RWPE1 (cell line): ENCODE measurements around the gene ANKMY1.

Source experiments
- CTCF ChIA-PET: fragments of 350-600 bp; sonication (Branson Sonifier 250); formaldehyde crosslinking; extraction: SDS; loops from one replicate; lab custom pipeline; 2021; lab: Yijun Ruan, JAX
- POLR2A ChIA-PET: fragments of 400-600 bp; formaldehyde crosslinking; extraction: SDS; loops from one replicate; lab custom pipeline; 2020; ENCODE audit warnings: antibody characterized with exemption; ENCODE audit not compliant: low non-redundant PET; lab: Yijun Ruan, JAX
- DNase-seq: peaks from one replicate; pipeline ENCODE4 v3.0.0; 2012; ENCODE audit warnings: low spot score
- H3K27ac ChIP-seq: fragments of 450-650 bp; 2 replicates; pipeline ENCODE4 v1.5.1; 2017
- TF ChIP-seq, protein P1 (sequence below): fragments of 450-650 bp; conservative IDR thresholded peaks from 2 replicates; pipeline ENCODE4 v1.5.1; 2017; ENCODE audit warnings: low read depth, mild to moderate bottlenecking

ANKMY1 gene

DNA sequence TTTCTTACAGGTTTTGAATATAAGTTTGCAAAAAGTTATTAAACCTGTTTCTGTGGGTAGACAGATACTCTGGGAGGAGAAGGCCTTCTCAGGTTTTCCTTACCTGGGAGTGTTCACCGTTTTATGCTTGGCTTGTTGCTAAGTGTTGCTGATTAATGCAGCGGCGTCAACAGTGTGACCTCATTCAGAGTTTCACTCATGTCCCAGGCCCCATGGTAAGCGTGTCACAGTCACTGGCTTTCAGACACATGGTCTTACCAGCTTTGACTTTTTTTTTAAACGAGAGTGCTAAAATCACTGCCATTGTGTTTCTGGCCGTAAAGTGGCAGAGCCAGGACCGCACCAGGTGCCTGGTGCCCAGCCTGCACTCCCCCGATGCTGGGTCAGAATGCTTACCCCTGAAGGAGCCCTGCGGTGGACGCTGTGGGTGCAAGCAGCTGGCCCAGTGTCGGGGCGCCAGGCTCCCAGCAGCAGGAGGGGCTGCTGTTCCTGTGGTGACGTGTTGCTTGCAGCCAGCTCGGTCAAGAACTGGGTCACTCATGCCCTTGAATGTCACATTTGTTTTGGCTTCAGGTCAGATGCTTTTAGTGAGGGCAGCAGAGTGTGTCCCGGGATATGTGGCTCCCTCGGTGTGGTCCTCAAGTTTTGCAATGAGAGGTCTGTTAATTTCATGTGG is 32.2 kb upstream of the ANKMY1 start:
- DNase-seq, result no peak
- POLR2A ChIA-PET, result no interaction called here
- H3K27ac ChIP-seq, result no peak overlapping the region
- CTCF ChIA-PET, result interaction anchor here (0.6 kb wide), 2 partner anchors 26 to 477 kb away, joined by 3 to 4 read pairs; no protein-coding TSS in a partner anchor
- TF ChIP-seq, protein P1, sequence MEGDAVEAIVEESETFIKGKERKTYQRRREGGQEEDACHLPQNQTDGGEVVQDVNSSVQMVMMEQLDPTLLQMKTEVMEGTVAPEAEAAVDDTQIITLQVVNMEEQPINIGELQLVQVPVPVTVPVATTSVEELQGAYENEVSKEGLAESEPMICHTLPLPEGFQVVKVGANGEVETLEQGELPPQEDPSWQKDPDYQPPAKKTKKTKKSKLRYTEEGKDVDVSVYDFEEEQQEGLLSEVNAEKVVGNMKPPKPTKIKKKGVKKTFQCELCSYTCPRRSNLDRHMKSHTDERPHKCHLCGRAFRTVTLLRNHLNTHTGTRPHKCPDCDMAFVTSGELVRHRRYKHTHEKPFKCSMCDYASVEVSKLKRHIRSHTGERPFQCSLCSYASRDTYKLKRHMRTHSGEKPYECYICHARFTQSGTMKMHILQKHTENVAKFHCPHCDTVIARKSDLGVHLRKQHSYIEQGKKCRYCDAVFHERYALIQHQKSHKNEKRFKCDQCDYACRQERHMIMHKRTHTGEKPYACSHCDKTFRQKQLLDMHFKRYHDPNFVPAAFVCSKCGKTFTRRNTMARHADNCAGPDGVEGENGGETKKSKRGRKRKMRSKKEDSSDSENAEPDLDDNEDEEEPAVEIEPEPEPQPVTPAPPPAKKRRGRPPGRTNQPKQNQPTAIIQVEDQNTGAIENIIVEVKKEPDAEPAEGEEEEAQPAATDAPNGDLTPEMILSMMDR, result no peak

DNA sequence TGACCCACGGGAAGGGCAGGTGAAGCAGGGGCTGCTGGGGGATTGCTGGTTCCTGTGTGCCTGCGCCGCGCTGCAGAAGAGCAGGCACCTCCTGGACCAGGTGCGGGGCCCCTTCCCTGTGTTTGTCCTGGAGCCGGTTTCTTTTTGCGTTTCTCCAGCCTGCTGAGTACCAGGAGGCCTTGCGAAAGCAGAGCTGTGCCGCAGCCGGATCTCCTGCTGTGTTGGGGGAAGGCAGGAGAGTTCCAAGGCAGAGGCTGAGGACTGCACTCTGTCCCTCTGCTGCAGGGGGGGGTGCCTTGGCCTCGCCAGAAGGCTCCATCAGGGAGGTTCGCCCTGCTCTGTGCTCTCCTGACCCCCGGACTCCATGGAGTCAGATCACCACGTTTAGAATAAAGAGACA is 31.6 kb upstream of the ANKMY1 start:
- CTCF ChIA-PET, result interaction anchor here (0.6 kb wide), 2 partner anchors 26 to 477 kb away, joined by 3 to 4 read pairs; no protein-coding TSS in a partner anchor
- TF ChIP-seq, protein P1, result no peak
- H3K27ac ChIP-seq, result peak overlapping the region; percentile 10; the same call in 1 of the 2 replicates
- DNase-seq, result no peak
- POLR2A ChIA-PET, result interaction anchor here (0.7 kb wide), 1 partner anchor 21 kb away, joined by 3 read pairs; no protein-coding TSS in a partner anchor

DNA sequence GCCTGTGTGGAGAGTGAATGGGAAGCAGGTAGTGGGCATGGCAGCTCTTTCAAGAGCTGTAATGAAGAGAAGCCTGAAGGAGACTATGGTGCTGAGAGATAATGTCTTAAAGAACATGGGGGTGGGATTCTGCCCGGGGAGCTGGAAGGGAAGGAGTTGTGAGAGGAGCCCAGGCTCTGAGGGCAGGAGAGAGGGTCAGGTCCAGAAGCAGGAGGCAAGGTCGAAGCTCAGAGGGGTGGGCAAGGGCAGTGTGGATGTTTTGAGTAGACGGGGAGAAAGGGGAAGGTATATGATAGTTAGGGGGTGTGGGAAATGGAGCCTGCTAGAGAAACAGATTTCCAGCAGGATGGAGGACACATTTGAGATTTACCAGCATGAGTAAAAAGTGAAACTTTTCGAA is 30.9 kb upstream of the ANKMY1 start:
- POLR2A ChIA-PET, result interaction anchor here (0.7 kb wide), 1 partner anchor 22 kb away, joined by 3 read pairs; no protein-coding TSS in a partner anchor
- no peak overlapping the region; the same call in 1 of the 2 replicates for H3K27ac ChIP-seq
- no peak for DNase-seq
- TF ChIP-seq, protein P1, result no peak
- CTCF ChIA-PET, result interaction anchor here (0.6 kb wide), 1 partner anchor 13 kb away, joined by 3 read pairs; no protein-coding TSS in a partner anchor

DNA sequence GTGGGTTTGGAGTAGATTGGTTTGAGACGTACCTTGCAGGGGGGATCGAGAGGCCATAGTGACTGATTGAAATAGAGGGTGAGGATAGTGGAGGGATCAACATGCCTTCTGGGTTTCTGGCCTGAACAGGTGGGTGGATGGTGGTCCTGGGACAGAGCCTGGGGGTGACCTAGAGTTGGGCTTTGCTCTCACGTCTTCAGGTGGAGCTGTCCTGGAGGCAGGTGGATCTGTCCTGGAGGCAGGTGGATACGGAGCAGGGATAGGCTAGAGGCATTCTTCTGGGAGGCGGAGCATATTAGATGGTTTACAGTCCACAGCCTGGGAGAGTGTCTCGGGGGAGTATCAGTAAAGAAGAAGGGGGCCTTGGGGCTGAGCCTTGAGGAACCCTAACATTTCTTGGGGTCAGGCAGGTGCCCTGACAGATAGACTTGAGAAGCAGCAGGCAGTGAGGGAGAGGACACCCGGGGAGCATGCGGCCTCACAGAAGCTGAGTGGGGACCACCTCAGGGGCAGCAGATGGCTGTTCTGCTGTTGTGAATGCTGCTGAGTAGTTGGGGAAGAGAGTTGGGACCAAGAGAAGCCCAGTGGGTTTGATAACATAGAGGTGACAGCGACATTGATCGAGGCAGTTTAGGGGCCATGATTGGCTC is 30.3 kb upstream of the ANKMY1 start:
- DNase-seq, result no peak
- H3K27ac ChIP-seq, result no peak overlapping the region
- TF ChIP-seq, protein P1, result no peak
- CTCF ChIA-PET, result interaction anchor here (0.6 to 0.7 kb wide), 3 partner anchors 13 to 311 kb away, joined by 3 read pairs; no protein-coding TSS in a partner anchor
- POLR2A ChIA-PET, result no interaction called here

DNA sequence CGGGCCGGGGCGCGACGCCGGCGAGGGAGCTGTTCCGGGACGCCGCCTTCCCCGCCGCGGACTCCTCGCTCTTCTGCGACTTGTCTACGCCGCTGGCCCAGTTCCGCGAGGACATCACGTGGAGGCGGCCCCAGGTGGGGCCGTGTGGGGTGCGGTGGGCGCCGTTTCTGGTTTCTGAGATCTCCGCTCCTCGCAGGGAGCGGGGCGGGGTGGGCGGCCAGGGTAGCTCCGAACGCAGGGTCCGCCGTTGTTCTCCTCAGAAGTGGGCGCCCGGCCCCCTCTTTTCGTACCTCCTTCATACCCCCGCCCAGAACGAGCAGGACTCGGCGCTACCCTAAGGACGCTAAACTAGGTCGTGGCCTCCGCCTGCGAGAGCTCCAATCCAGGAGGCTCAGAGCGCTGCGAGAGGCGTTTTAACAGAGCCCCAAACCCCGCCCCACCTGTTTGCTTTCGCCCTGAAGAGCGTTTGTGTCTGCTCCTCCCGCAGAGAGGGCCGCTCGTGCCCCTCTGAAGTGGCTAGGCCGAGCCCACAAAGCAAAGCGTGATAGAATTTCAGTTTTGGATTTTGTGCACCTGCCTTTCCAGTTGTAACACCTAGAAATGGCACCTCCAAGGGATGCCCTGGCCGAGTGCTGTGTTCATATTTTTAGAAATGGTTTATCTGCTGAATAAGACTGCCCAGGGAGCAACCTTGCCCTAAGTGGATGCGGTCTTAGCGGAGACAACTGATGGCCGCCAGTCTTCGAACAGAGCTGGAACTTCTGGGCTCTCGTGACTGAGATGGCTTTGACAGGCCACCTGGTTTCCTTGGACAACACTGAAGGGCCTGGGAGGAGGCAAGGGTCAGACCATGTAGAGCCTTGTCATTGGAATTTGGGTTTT is 29.4 kb upstream of the ANKMY1 start:
- peak overlapping the region; percentile 89 for H3K27ac ChIP-seq
- ChIA-PET POLR2A (interaction anchor here (1.2 to 2.4 kb wide), 3 partner anchors 18 to 27 kb away, joined by 4 to 12 read pairs (median 8); partner anchors contain the start of gene DUSP28), CTCF (interaction anchor here (0.7 to 1.1 kb wide), 4 partner anchors 18 to 310 kb away, joined by 3 to 5 read pairs (median 3); no protein-coding TSS in a partner anchor)
- TF ChIP-seq, protein P1, result no peak
- no peak for DNase-seq
